Tibial artery (tissue), 4 donors: ENCODE data around the gene ATP2A3.

Source experiments
- DNase-seq, 2 donors: peaks; one replicate each; pipeline ENCODE4 v3.0.0-alpha.2; 2019
- H3K27ac ChIP-seq, 2 donors: fragments of 200-600 bp; sonication (generic) in 1 of 2; 1 replicate in 1 of 2; 2 replicates in 1 of 2; pipeline ENCODE4 v1.5.1; 2018 to 2019; ENCODE audit warnings: mild to moderate bottlenecking in 1 of 2
- H3K27me3 ChIP-seq, 2 donors: fragments of 200-600 bp; sonication (generic) in 1 of 2; one replicate each; pipeline versions ENCODE4 v1.5.1 to v1.6.0; 2016 to 2019
- H3K36me3 ChIP-seq, 3 donors: fragments of 200-600 bp; sonication (generic) in 2 of 3; one replicate each; pipeline ENCODE4 v1.5.1; 2016 to 2019; ENCODE audit warnings: mild to moderate bottlenecking in 2 of 3
- H3K4me1 ChIP-seq, 4 donors: fragments of 200-600 bp; sonication (generic) in 2 of 4; 1 replicate in 3 of 4; 2 replicates in 1 of 4; pipeline ENCODE4 v1.5.1; 2016 to 2019
- H3K4me3 ChIP-seq, 2 donors: fragments of 200-600 bp; sonication (generic) in 1 of 2; 1 replicate in 1 of 2; 2 replicates in 1 of 2; pipeline ENCODE4 v1.5.1; 2018 to 2019; ENCODE audit warnings: mild to moderate bottlenecking in 2 of 2
- H3K9me3 ChIP-seq, 3 donors: fragments of 200-600 bp; sonication (generic) in 1 of 3; one replicate each; pipeline ENCODE4 v1.5.1; 2016 to 2019
- intact Hi-C: fragments of 100-400 bp; cut with DNase I; formaldehyde crosslinking; loops from one replicate; pipeline ENCODE4 v1.15.0; 2023; ENCODE audit warnings: low total_unique reads
- TF ChIP-seq, protein P1 (sequence below), 2 experiments: fragments of 200-600 bp in 1 of 2; fragments of 450-650 bp in 1 of 2; IDR thresholded peaks; one replicate each; pipeline ENCODE4 v1.5.1; 2017 to 2019; ENCODE audit warnings: antibody characterized with exemption in 2 of 2, mild to moderate bottlenecking in 1 of 2, moderate library complexity in 1 of 2

ATP2A3 gene

DNA sequence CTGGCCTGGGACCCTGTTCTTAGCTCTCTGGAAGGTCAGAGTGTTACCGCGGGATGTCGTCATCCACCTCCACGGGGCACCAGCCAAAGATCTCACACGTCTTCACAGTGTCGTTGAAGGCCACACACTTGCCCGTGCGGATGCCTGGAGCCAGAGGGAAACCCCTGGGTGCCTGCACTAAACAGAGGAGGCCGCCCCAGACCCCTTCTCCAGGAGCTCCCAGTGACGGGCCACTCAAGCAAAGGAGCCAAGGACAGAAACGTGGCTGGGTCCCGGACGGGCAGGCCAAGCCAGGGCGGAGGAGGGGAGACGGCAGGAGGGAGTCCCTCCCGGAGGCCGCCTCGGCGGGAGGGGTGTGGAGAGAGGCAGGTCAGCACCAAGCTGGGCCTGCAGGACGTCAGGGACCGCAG is 60.4 kb downstream of the ATP2A3 start:
- intact Hi-C loops = no loop called here
- Histone ChIP-seq H3K4me3 (no peak overlapping the region), H3K27me3 (no peaks in the 10 kb centered on the region), H3K27ac (peak overlapping the region in 1 of 2 donors; percentile 44), H3K9me3 (no peaks in the 10 kb centered on the region), H3K36me3 (peaks cover 7 to 20% (median 18%) of the 10 kb centered on the region in 3 donors), H3K4me1 (peaks cover 0 to 12% (median 0%) of the 10 kb centered on the region in 4 donors)
- DNase-seq = no peak
- TF ChIP-seq, protein P1, sequence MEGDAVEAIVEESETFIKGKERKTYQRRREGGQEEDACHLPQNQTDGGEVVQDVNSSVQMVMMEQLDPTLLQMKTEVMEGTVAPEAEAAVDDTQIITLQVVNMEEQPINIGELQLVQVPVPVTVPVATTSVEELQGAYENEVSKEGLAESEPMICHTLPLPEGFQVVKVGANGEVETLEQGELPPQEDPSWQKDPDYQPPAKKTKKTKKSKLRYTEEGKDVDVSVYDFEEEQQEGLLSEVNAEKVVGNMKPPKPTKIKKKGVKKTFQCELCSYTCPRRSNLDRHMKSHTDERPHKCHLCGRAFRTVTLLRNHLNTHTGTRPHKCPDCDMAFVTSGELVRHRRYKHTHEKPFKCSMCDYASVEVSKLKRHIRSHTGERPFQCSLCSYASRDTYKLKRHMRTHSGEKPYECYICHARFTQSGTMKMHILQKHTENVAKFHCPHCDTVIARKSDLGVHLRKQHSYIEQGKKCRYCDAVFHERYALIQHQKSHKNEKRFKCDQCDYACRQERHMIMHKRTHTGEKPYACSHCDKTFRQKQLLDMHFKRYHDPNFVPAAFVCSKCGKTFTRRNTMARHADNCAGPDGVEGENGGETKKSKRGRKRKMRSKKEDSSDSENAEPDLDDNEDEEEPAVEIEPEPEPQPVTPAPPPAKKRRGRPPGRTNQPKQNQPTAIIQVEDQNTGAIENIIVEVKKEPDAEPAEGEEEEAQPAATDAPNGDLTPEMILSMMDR (IDR thresholded peaks at IDR 0.05) = no peak

GRCh38 chr17:3903051-3903825 is 61.0 kb downstream of the ATP2A3 start:
- Histone ChIP-seq H3K4me3 (no peak overlapping the region), H3K27me3 (no peaks in the 10 kb centered on the region), H3K27ac (peak overlapping the region in 1 of 2 donors; percentile 44), H3K36me3 (peaks cover 7 to 26% (median 25%) of the 10 kb centered on the region in 3 donors), H3K4me1 (peaks cover 0 to 12% (median 0%) of the 10 kb centered on the region in 4 donors), H3K9me3 (no peaks in the 10 kb centered on the region)
- no peak for DNase-seq
- intact Hi-C loops = no loop called here
- TF ChIP-seq, protein P1 (IDR thresholded peaks at IDR 0.05) = no peak

GRCh38 chr17:3900646-3901045 is 63.6 kb downstream of the ATP2A3 start:
- no peak for DNase-seq
- Histone ChIP-seq H3K4me3 (no peak overlapping the region), H3K4me1 (peaks cover 0 to 21% (median 2%) of the 10 kb centered on the region in 4 donors), H3K36me3 (peaks cover 7 to 38% (median 32%) of the 10 kb centered on the region in 3 donors), H3K9me3 (no peaks in the 10 kb centered on the region), H3K27ac (no peak overlapping the region), H3K27me3 (no peaks in the 10 kb centered on the region)
- TF ChIP-seq, protein P1 (IDR thresholded peaks at IDR 0.05) = no peak
- intact Hi-C loops = no loop called here

GRCh38 chr17:3897731-3898130 is 66.5 kb downstream of the ATP2A3 start:
- DNase-seq = no peak
- Histone ChIP-seq H3K4me3 (no peak overlapping the region), H3K36me3 (peaks cover 2 to 30% (median 22%) of the 10 kb centered on the region in 3 donors), H3K9me3 (no peaks in the 10 kb centered on the region), H3K4me1 (peaks cover 0 to 32% (median 22%) of the 10 kb centered on the region in 4 donors), H3K27me3 (no peaks in the 10 kb centered on the region), H3K27ac (no peak overlapping the region)
- TF ChIP-seq, protein P1 (IDR thresholded peaks at IDR 0.05) = no peak
- intact Hi-C loops = no loop called here

DNA sequence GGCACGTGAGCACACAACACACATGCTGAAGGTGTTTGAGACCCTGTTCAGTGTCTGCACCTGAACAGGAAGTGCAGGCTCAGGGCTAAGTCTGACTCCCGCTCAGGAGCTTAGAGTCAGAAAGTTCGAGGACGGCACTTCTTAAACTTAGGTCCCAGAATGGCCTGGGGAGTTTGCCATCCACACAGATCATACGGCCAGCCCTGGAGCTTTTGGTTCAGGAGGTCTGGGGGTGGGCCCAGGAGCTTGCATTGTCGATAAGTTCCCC is 67.3 kb downstream of the ATP2A3 start:
- intact Hi-C loops = no loop called here
- Histone ChIP-seq H3K36me3 (peaks cover 0 to 29% (median 22%) of the 10 kb centered on the region in 3 donors), H3K4me1 (peaks cover 0 to 40% (median 28%) of the 10 kb centered on the region in 4 donors), H3K9me3 (no peaks in the 10 kb centered on the region), H3K27ac (peak overlapping the region in 1 of 2 donors; percentile 64), H3K27me3 (no peaks in the 10 kb centered on the region), H3K4me3 (no peak overlapping the region)
- DNase-seq = no peak
- TF ChIP-seq, protein P1 (IDR thresholded peaks at IDR 0.05) = no peak
